Measurements from ENCODE around the gene SASH1. TPM values are rescaled to one million over a fixed set of nuclear protein-coding genes. Genes with fewer than 3 reads are reported as not detected.
A peak's percentile ranks its signal among the peaks of the same experiment; 100 is the strongest.

SASH1 gene
- total RNA-seq, 4 donors from 2014 or later = 55.3 to 118 (median 79.6) TPM

DNA sequence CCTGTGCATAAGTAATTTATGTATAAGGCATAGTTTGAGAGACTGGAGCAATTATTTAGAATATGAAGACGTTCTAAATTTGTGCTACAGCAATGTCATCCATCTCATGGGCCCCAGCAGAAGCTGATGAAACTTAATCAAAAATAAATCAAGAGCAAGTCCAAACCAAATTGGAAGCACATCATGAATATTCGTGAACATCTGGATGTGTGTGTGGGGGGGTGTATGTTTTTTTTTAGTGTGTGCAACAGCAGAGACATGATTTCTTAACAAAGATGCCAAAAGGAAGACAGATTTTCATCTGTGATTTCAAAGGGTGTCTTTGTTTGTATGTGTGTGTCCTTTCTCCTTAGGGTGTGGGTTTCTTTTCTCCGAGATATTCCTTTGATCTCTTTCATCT is 58.9 kb downstream of the SASH1 start:
- 48 to 71% methylated on average over 3 of the region's 3 CpGs for WGBS, 2 donors
- peaks cover 15 to 96% (median 30%) of the 10 kb centered on the region in 3 donors for H3K4me1 ChIP-seq
- TF ChIP-seq CTCF (IDR thresholded peaks at IDR 0.05) = no peak
- no peak for TF ChIP-seq POLR2A (IDR thresholded peaks at IDR 0.05)
- intact Hi-C loops (cut with DNase I) = no loop called here
- peaks cover 0 to 30% (median 0%) of the 10 kb centered on the region in 3 donors for H3K36me3 ChIP-seq
- H3K9me3 ChIP-seq = no peaks in the 10 kb centered on the region
- H3K27me3 ChIP-seq = no peaks in the 10 kb centered on the region
- DNase-seq = no peak
- H3K27ac ChIP-seq = peak overlapping the region in 2 of 4 donors; percentile 77 to 79
- H3K4me3 ChIP-seq = no peak overlapping the region

GRCh38 chr6:148404456-148405054 is 61.9 kb downstream of the SASH1 start:
- no peaks in the 10 kb centered on the region for H3K27me3 ChIP-seq
- peaks cover 0 to 5% (median 0%) of the 10 kb centered on the region in 3 donors for H3K36me3 ChIP-seq
- intact Hi-C loops (cut with DNase I) = no loop called here
- peaks cover 18 to 88% (median 33%) of the 10 kb centered on the region in 3 donors for H3K4me1 ChIP-seq
- no peak for DNase-seq
- TF ChIP-seq CTCF (IDR thresholded peaks at IDR 0.05) = no peak
- no peak for TF ChIP-seq POLR2A (IDR thresholded peaks at IDR 0.05)
- peak overlapping the region; percentile 78 to 89 (median 84) for H3K27ac ChIP-seq
- H3K4me3 ChIP-seq = no peak overlapping the region
- H3K9me3 ChIP-seq = no peaks in the 10 kb centered on the region
- WGBS, 2 donors = 73 to 80% methylated on average over 6 to 7 of the region's 10 CpGs

GRCh38 chr6:148405894-148406293 is 63.3 kb downstream of the SASH1 start:
- 42 to 60% methylated on average over 2 of the region's 2 CpGs for WGBS, 2 donors
- no peaks in the 10 kb centered on the region for H3K9me3 ChIP-seq
- no peak for DNase-seq
- intact Hi-C loops (cut with DNase I) = no loop called here
- TF ChIP-seq POLR2A (IDR thresholded peaks at IDR 0.05) (no peak), CTCF (IDR thresholded peaks at IDR 0.05) (no peak)
- no peaks in the 10 kb centered on the region for H3K27me3 ChIP-seq
- H3K4me1 ChIP-seq = peaks cover 15 to 86% (median 33%) of the 10 kb centered on the region in 3 donors
- H3K4me3 ChIP-seq = no peak overlapping the region
- H3K36me3 ChIP-seq = peaks cover 0 to 5% (median 0%) of the 10 kb centered on the region in 3 donors
- peak overlapping the region; percentile 78 to 89 (median 84) for H3K27ac ChIP-seq

GRCh38 chr6:148406579-148407371 is 64.1 kb downstream of the SASH1 start:
- H3K27me3 ChIP-seq = no peaks in the 10 kb centered on the region
- no peak for DNase-seq
- H3K36me3 ChIP-seq = peaks cover 0 to 5% (median 0%) of the 10 kb centered on the region in 3 donors
- peaks cover 14 to 85% (median 38%) of the 10 kb centered on the region in 3 donors for H3K4me1 ChIP-seq
- TF ChIP-seq CTCF (IDR thresholded peaks at IDR 0.05) (no peak), POLR2A (IDR thresholded peaks at IDR 0.05) (no peak)
- no peaks in the 10 kb centered on the region for H3K9me3 ChIP-seq
- intact Hi-C loops (cut with DNase I) = no loop called here
- WGBS, 2 donors = 48 to 56% methylated on average over 6 of the region's 6 CpGs
- no peak overlapping the region for H3K4me3 ChIP-seq
- peak overlapping the region; percentile 78 to 89 (median 84) for H3K27ac ChIP-seq

- DNase-seq = no peak
- Histone ChIP-seq H3K4me1 (peaks cover 14 to 83% (median 44%) of the 10 kb centered on the region in 3 donors), H3K36me3 (peaks cover 0 to 2% (median 0%) of the 10 kb centered on the region in 3 donors), H3K9me3 (no peaks in the 10 kb centered on the region), H3K27ac (peak overlapping the region; percentile 78 to 89 (median 84)), H3K4me3 (no peak overlapping the region), H3K27me3 (no peaks in the 10 kb centered on the region)
- 25 to 54% methylated on average over 7 of the region's 7 CpGs for WGBS, 2 donors
- TF ChIP-seq CTCF (IDR thresholded peaks at IDR 0.05) (no peak), POLR2A (IDR thresholded peaks at IDR 0.05) (no peak)
- intact Hi-C loops (cut with DNase I) = no loop called here
Observed at GRCh38 chr6:148407372-148407771, 64.7 kb downstream of the SASH1 start.

All from esophagus squamous epithelium (tissue), 5 donors.